ENCODE results near the gene ESYT1.

Gene ESYT1

GRCh38 chr12:56161690-56162351, 33.8 kb downstream of the ESYT1 start:
- intact Hi-C loops (cut with DNase I): no loop called here
- no peak for DNase-seq

DNA sequence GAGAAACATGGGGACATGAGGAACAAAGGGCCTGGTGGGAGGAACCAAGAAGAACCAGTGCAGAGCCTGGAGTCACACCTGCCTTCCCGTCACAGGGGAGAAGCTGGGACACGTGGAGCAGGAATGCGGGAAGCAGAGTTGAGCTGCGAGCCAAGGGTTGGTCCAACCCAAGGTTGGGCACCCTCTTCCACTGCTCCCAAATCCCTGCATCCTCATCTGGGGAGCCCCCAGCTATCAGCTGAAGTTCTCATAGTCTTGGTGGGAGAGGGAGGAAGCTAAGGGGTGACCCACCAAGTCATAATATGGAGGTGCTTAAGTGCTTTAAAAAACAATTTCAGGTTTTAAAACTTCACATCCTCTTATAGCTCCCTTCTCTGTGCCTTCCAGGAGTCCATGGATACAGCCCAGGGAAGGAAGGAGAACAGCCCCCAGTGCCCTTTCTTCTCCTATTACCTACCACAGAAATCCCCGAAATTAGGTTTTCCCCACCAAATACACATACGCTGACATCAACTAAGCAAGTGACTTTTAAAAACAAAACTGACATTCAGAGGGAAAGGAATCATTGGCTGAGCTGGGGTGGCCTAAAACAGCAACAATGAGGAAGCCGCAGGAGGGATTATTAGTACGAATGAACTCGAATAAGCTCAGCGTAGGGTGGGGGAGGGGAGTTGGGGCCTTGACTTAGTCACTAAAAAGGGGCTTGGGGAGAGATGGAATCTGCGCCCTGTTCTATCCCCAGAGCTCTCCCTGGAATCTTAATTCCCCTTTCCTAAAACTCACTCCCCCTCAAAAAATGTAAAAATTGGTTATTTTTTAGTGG, 34.6 kb downstream of the ESYT1 start:
- intact Hi-C loops (cut with DNase I): no loop called here
- DNase-seq: no peak

- intact Hi-C loops (cut with DNase I): no loop called here
- no peak for DNase-seq
Measured at GRCh38 chr12:56163533-56164344, 35.7 kb downstream of the ESYT1 start.

DNA sequence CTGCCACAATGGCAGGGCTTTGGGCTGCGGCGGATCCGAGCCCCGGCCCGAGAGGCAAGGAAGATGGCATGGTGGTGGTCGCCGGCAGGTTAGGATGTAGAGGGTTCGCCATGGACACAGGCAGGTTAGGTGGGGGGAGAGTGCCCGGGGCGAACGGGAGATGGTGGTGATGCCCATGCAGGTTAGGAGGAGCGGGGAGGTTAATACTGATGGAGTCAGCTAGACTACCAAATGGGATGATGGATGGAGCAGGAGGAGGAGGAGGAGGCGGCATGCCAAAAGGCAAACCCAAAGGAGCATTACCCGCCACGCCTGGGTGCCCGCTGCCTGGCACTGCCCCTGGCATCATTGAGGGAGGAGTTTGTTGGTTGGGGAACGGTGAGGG, 36.3 kb downstream of the ESYT1 start:
- intact Hi-C loops (cut with DNase I): no loop called here

DNA sequence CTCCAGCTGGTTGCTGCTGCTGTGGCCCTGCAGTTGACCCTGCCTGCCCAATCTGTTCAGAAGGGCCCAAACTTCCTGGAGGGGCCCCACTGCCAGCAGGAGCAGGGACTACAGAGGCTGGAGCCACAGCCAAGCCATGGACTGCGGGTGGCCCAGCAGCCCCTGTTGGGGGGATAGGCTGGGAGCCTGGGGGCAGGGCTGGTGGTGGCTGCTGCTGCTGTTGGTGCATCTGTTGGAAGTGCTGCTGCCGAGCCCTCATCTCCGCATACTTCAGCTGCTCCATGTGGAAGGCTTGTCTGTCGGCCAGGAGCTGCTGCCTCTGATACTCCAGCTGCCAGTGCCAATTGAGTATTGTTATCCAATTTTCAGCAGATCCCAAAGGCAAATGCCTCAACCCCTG, 37.3 kb downstream of the ESYT1 start:
- no peak for DNase-seq
- intact Hi-C loops (cut with DNase I): no loop called here

More for the DNA sequence above, 36.3 kb downstream of the ESYT1 start:
- no peak for DNase-seq

GRCh38 chr12:56169229-56169759, 41.2 kb downstream of the ESYT1 start:
- intact Hi-C loops (cut with DNase I): no loop called here
- DNase-seq: no peak

- DNase-seq: no peak
- intact Hi-C loops (cut with DNase I): no loop called here
Measured at GRCh38 chr12:56172839-56173238, 44.8 kb downstream of the ESYT1 start.

GRCh38 chr12:56178347-56178746, 50.3 kb downstream of the ESYT1 start:
- intact Hi-C loops (cut with DNase I): no loop called here
- DNase-seq: no peak

DNA sequence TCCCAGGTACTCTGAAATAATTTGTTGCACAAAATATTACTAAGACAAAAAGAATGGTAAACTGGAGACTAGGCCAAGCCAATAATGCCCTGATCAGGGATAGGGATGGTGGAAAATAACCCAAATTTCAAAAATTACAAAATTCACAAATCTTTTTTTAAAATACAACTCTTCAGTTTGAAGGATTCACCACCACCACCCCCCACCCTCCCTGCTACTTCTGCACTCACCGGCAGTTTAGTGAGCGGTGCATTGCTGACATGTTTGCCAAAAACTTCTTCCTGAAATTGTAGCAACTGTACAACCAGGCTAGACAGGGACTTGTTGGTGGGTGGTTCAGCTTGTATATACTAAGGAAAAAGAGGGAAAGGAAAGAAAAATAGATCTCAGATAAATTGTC, 58.9 kb downstream of the ESYT1 start:
- intact Hi-C loops (cut with DNase I): no loop called here
- no peak for DNase-seq

DNA sequence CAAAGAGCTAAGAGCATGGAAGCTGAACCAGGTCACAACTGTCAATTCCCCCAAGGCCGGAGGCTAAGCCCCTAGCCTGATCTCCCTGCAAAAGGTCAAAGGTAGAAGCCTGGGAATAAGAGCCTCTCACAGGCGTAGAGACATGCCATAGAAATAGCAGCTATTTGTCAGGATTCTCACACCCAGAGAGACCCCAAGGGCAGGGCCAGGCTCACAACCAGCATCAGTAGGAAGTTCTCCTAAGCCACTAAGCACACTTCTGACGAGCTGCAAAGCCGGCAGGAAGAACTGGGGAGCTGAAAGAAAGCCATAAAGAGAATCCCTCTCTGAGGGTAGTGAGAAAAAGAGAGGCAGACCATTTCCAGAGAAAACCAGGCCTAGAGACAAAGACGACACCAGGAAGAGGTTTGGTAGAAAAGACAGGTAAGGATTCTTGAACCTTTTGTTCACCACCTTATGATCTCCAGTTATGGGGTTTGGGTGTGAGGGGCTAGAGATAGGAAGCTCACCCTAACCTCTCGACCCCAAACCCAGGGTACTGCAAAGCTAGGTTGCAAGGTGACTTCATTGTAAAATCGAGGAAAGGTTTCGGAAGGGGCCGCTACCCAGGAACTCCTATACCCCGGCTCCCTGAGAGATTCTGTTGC, 60.2 kb downstream of the ESYT1 start:
- DNase-seq: no peak
- intact Hi-C loops (cut with DNase I): loop anchor here (2.0 kb wide), 2 partner anchors 37 to 69 kb away; partner anchors contain the start of genes NABP2 and ZC3H10

DNA sequence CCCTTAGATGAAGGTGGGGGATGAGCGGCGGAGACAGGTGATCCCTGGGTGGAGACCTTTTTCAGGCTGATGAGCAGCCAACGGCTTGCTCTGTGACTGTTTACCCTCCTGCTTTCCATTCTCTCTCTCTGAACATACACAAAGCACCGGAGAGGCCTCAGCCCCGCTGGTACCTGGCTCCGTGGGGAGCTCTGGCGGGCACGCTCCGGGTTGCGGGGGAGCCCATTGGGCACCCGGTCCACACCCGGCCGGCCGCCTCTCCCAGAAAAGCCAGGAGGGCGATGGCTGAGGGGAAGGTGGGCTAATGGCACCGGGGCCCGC, 60.7 kb downstream of the ESYT1 start:
- intact Hi-C loops (cut with DNase I): loop anchor here (2.0 kb wide), 2 partner anchors 36 to 70 kb away; partner anchors contain the start of genes NABP2 and ZC3H10
- peak in 2 of 10 donors; percentile 13 to 75 for DNase-seq

DNA sequence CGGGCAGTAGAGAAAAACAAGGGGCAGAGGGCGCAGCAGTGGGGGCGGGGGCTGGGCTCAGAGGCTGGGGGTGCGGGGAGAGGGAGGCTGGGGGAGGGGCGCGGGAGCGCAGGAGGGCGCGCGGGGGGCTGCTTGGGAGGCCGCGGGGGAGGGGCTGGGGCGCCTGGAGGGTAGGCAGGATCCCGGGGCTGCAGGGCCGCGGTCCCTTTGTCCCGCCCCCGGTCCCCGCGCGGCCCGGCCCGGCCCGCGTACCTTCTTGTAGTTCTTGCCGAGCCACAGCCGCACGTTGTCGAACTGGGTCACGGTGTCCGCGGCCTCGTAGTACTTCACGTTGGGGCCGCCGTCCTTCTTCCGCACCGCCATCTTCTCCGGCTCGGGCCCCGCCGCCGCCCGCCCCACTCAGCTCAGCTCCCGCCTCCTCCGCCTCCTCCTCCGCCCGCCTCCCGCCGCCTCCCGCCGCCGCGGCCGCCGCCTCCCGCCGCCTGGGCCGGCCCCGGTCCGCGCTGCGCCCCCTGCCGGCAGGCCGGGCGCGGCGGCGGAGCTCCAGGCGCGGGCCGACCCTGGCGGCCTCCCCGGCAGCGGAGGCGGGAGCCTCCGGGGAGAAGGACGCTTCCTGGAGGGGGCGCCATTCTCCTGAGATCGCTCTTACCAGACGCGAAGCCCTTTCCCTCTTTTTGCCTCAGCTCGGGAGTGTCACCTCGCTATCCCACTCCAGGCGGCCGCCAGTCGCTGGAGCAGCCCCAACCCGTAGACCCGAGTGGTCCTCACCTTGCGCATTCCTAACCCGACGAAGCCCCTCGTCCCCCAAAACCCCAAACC, 61.2 kb downstream of the ESYT1 start, which contains the start of gene SMARCC2:
SMARCC2 (minus strand) TSS at position 385 of the 819 bp plus-strand sequence; CDS start at position 363, 22 bp downstream.
- peak; percentile 58 to 96 (median 78) for DNase-seq
- intact Hi-C loops (cut with DNase I): loop anchor here (2.0 kb wide), 2 partner anchors 35 to 71 kb away; partner anchors contain the start of genes NABP2 and ZC3H10

DNA sequence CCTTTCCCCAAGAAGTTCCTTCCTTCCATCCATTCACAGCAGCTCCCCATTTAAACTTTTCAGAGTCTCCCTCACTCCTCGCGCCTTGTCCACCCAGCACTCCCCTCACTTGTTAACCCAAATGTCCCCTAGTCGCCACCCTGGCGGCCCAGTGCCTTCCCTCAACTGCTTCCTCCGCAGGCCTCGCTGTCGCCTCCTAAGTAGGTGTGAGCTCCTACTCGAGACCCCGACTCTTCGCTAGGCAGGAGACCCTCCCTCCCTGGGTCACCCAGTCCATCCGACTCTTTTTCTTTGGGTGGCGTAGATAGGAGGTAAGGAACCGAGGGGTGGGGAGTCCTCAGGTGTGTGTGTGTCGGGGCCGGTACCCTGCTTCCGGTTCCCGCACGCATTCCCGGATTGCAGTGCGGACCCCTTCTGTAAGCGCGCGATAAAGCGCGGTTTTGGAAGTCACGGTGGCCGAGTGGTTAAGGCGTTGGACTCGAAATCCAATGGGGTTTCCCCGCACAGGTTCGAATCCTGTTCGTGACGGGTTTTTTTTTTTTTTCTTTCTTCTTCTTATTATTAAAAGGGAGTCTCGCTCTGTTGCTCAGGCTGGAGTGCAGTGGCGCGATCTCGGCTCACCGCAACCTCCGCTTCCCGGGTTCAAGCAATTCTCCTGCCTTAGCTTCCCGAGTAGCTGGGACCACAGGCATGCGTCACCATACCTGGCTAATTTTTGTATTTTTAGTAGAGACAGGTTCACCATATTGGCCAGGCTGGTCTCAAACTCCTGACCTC, 62.0 kb downstream of the ESYT1 start:
- DNase-seq: peak; percentile 72 to 97 (median 84)
- intact Hi-C loops (cut with DNase I): loop anchor here (2.0 to 5.0 kb wide), 3 partner anchors 35 to 272 kb away; partner anchors contain the start of genes NABP2 and ZC3H10

DNA sequence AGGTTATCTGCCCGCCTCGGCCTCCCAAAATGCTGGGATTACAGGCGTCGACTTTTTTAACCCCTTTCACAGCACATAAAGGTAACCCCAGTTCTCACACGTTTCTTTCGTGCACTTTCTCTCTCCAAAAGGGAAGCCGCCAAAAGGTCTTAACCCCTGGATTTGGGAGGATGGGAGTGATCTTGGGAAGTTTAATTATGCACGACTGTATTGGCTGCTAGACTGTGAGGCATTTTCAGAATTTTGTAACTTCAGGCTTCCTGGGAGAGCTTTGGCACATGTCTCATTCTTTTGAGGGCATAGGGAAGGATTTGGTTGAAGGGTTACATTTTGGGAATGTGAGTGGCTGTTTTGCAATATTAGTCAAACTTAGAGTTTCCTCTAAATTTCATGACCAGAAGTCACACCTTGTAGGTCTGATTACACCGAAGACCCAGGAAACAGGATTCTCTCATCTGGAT, 62.7 kb downstream of the ESYT1 start:
- DNase-seq: no peak
- intact Hi-C loops (cut with DNase I): loop anchor here (5.0 kb wide), 1 partner anchor 272 kb away; no protein-coding TSS in a partner anchor

- intact Hi-C loops (cut with DNase I): loop anchor here (2.0 to 5.0 kb wide), 2 partner anchors 66 to 270 kb away; partner anchors contain the start of gene ANKRD52
- DNase-seq: no peak
Measured at GRCh38 chr12:56192582-56192981, 64.5 kb downstream of the ESYT1 start.

GRCh38 chr12:56193025-56193578, 65.0 kb downstream of the ESYT1 start:
- intact Hi-C loops (cut with DNase I): loop anchor here (2.0 to 5.0 kb wide), 2 partner anchors 66 to 269 kb away; partner anchors contain the start of gene ANKRD52
- peak in 5 of 10 donors; percentile 35 to 57 (median 55) for DNase-seq
